GM12865 (cell line): ENCODE measurements around the gene GAREM1.
A peak's percentile ranks its signal among the peaks of the same experiment; 100 is the strongest.

Source experiments
- DNase-seq: peaks from one replicate; pipeline ENCODE4 v3.0.0; 2010; ENCODE audit warnings: low read depth
- H3K4me3 ChIP-seq: 2 replicates; pipeline ENCODE4 v1.5.1; 2011; ENCODE audit warnings: mild to moderate bottlenecking, low read depth, low read length, control low read depth
- CTCF ChIP-seq: IDR thresholded peaks from 2 replicates; pipeline ENCODE4 v1.5.1; 2011; ENCODE audit warnings: low read length, control low read depth, low read depth, inconsistent platforms; ENCODE audit not compliant: insufficient read depth; ENCODE audit errors: missing control alignments

Gene GAREM1

DNA sequence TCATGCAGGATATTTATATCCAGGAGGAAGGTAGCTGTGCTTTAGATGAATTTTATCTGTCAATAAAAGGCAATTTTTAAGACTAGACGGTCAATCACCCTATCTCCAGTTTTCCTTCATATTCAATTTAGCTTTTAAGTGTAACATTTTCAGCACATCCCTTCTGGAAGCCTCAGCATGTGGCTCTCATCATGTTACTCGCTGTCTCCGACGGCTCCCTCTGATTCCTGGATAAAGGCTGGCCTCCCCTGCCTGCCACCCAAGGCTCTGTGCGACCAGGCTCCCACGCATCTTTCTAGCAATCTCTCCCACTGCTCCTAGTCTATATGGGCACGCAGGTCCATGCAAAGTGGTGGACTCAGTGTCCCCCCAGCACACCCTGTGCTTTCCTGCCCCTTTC, 196.4 kb downstream of the GAREM1 start:
- DNase-seq: no peak

DNA sequence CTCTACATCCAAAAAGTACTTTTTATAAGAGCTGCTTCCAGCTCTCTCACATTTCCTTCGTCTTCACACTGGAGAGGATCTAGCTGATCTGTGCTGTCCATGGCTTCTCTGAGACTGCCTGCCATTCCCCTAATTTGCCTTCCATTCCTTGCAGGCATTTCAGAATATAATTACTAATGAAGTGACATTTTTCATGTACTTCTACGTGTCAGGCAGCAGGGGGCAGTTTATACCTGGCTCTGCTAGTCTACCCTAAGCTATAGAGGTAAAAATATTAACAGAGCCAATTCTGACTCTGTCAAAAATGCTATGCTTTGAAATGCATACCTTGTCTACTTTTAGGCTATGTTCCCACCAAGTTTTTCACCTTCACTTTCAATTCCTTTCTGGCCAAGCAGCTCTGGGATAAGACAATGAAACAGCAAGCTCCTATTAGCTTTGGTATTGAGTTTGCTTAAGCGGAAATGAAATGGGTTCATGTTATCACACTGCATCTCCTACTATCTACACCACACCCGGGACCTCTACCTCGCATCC, 198.9 kb downstream of the GAREM1 start:
- peak; percentile 53 for TF ChIP-seq CTCF
- peak; percentile 38 for DNase-seq
- H3K4me3 ChIP-seq: no peak overlapping the region

More for the DNA sequence above, 196.4 kb downstream of the GAREM1 start:
- no peak for TF ChIP-seq CTCF
- H3K4me3 ChIP-seq: no peak overlapping the region

- no peak for DNase-seq
- no peak overlapping the region for H3K4me3 ChIP-seq
- TF ChIP-seq CTCF: no peak
These were observed 200.3 kb downstream of the GAREM1 start for GRCh38 chr18:32270341-32270740.

DNA sequence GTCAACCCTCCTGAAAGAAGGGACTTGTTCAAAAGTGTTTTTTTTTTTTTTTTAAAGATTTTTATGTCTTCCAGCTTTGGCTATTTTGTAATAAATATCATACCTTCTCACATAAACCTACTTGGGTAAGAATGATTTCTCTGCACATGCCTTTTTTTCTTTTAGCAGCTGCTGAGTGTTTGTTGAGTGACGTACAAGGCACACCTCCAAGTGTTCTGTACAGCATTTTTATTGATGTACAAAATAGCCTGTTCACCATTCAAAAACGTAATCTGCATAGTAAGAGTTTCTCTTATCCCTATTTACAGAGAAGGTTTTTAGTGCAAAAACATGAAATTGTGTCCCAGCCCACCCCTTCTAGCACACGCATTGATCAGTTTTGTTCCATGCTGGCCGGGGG, 203.2 kb downstream of the GAREM1 start:
- TF ChIP-seq CTCF: no peak
- H3K4me3 ChIP-seq: no peak overlapping the region
- DNase-seq: no peak

GRCh38 chr18:32264401-32264800, 206.3 kb downstream of the GAREM1 start:
- TF ChIP-seq CTCF: no peak
- no peak for DNase-seq
- no peak overlapping the region for H3K4me3 ChIP-seq

GRCh38 chr18:32262092-32262491, 208.6 kb downstream of the GAREM1 start:
- no peak overlapping the region for H3K4me3 ChIP-seq
- no peak for DNase-seq
- TF ChIP-seq CTCF: no peak

DNA sequence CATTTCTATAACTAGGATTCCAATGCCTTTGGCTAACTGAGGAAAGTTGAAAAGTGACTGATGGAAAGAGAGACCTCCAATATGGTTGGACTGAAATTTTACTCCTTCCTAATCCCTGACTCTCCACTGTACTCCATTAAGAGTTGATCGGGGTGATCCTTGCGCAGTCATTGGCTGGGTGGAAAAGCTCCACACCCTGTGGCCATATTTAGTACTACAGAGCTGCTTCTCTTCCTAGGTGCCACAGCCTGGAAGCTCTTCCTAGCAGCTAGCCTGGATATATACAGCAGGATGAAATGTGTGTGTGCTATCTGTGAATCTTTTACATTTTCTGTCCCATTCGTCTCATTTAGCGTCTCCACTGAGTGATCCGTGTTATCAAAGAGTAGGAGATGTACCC, 209.7 kb downstream of the GAREM1 start:
- no peak for DNase-seq
- TF ChIP-seq CTCF: peak; percentile 3

More for the DNA sequence above, 209.7 kb downstream of the GAREM1 start:
- H3K4me3 ChIP-seq: no peak overlapping the region
